DND-41 (cell line): ENCODE data around the gene CTNNA3.

Experiments
- ATAC-seq: fragments of 200-7000 bp; cut with Tn5 transposase; 3 replicates; pipeline ENCODE4 v1.9.1; 2021; ENCODE audit warnings: low read depth; ENCODE audit not compliant: insufficient read depth
- DNase-seq: peaks from one replicate; pipeline ENCODE4 v3.0.0-alpha.2; 2020
- H2AFZ ChIP-seq: 2 replicates; pipeline ENCODE4 v1.6.0; 2012; ENCODE audit warnings: low read depth, low read length
- H3K27ac ChIP-seq: 2 replicates; pipeline ENCODE4 v1.5.1; 2012; ENCODE audit warnings: low read length, inconsistent platforms
- H3K27me3 ChIP-seq: fragments of 200-600 bp; sonication (generic); 2 replicates; pipeline ENCODE4 v1.6.0; 2012; ENCODE audit warnings: low read length, mild to moderate bottlenecking, inconsistent platforms; ENCODE audit not compliant: insufficient read depth, poor library complexity
- H3K36me3 ChIP-seq: 2 replicates; pipeline ENCODE4 v1.5.1; 2012; ENCODE audit warnings: low read length, inconsistent platforms; ENCODE audit not compliant: insufficient read depth
- H3K4me1 ChIP-seq: 2 replicates; pipeline ENCODE4 v1.5.1; 2012; ENCODE audit warnings: mild to moderate bottlenecking, low read length; ENCODE audit not compliant: insufficient read depth
- H3K4me2 ChIP-seq: 2 replicates; pipeline ENCODE4 v1.6.0; 2012; ENCODE audit warnings: mild to moderate bottlenecking, moderate library complexity, low read length, inconsistent platforms; ENCODE audit not compliant: insufficient read depth
- H3K4me3 ChIP-seq, 2 experiments: fragments of 200-600 bp in 1 of 2; shearing (Covaris generic) in 1 of 2; 2 replicates each; pipeline ENCODE4 v1.5.1; 2012 to 2016; ENCODE audit warnings: inconsistent platforms in 2 of 2, low read length in 2 of 2, mild to moderate bottlenecking in 2 of 2, low read depth in 1 of 2, moderate library complexity in 1 of 2
- H3K79me2 ChIP-seq: 2 replicates; pipeline ENCODE4 v1.6.0; 2012; ENCODE audit warnings: low read length, inconsistent platforms; ENCODE audit not compliant: insufficient read depth
- H3K9ac ChIP-seq: 2 replicates; pipeline ENCODE4 v1.6.0; 2012; ENCODE audit warnings: low read depth, mild to moderate bottlenecking, inconsistent platforms, low read length, moderate library complexity
- H3K9me3 ChIP-seq: 2 replicates; pipeline ENCODE4 v1.5.1; 2012; ENCODE audit warnings: low read length, moderate library complexity, mild to moderate bottlenecking, inconsistent platforms; ENCODE audit not compliant: insufficient read depth, severe bottlenecking
- H4K20me1 ChIP-seq: 2 replicates; pipeline ENCODE4 v1.6.0; 2012; ENCODE audit warnings: low read length; ENCODE audit not compliant: insufficient read depth
- CTCF ChIP-seq: IDR thresholded peaks from 2 replicates; pipeline ENCODE4 v1.5.1; 2012; ENCODE audit warnings: borderline replicate concordance, low read length, moderate library complexity, mild to moderate bottlenecking; ENCODE audit not compliant: poor library complexity, severe bottlenecking; ENCODE audit errors: extremely low read depth
- EZH2 ChIP-seq: IDR thresholded peaks from 3 replicates; pipeline ENCODE4 v1.6.1; 2012; ENCODE audit warnings: borderline replicate concordance, low read depth, mild to moderate bottlenecking, moderate library complexity, low read length, inconsistent platforms; ENCODE audit not compliant: severe bottlenecking

Gene CTNNA3

DNA sequence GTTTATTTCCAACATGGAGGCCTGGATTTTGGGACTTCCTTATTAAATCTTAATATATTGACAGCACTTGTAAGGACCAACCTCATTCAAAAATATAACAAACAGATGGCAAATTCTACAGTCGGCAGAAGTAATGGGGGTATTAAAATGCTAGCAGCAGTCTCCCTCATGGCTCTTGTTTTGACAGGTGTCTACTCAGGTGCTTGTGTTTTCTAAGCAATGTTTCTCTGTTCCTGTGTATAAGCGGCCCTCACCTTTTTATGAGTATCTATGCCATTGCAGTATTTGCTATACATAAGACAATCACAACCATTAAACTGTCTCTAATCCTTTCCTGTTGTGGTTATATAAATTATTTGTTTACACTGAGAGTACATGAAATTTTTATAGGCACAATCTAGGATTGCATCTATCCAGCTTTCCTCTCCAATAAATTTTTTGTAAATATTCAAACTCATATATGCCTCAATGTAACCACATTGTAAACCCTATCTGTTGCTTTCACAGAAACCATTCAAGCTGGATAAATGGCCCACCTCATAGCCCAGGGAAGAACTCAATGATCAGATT, 835.5 kb downstream of the CTNNA3 start:
- H3K79me2 ChIP-seq: no peaks in the 10 kb centered on the region
- H3K4me1 ChIP-seq: no peaks in the 10 kb centered on the region
- no peak overlapping the region for H3K27ac ChIP-seq
- no peaks in the 10 kb centered on the region for H4K20me1 ChIP-seq
- no peaks in the 10 kb centered on the region for H3K9me3 ChIP-seq
- H3K9ac ChIP-seq: no peak overlapping the region
- H3K27me3 ChIP-seq: no peaks in the 10 kb centered on the region
- no peak overlapping the region for H3K4me2 ChIP-seq
- ATAC-seq (no peak), DNase-seq (no peak)
- TF ChIP-seq CTCF: no peak
- TF ChIP-seq EZH2: no peak
- H2AFZ ChIP-seq: no peak overlapping the region
- H3K36me3 ChIP-seq: no peaks in the 10 kb centered on the region
- H3K4me3 ChIP-seq: no peak overlapping the region

DNA sequence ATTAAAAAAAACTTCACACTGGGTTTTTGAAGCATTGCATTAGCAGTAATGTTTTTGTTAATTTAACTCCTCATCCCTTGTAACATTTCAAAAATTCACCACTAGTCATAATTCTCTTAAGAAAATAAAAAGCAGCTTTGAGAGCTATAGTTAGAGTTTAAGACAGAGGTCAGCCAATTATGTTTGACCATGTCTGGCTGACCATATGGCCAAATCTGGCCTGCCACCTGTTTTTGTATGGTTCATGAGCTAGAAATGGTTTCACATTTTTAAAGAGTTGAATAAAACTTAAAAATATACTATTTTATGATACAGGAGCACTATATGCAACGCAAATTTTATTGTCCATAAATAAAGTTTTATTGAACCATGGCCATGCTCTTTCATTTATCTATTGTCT, 843.2 kb downstream of the CTNNA3 start:
- no peaks in the 10 kb centered on the region for H3K4me1 ChIP-seq
- TF ChIP-seq CTCF: no peak
- TF ChIP-seq EZH2: no peak
- no peak overlapping the region for H3K4me2 ChIP-seq
- H3K27ac ChIP-seq: no peak overlapping the region
- H3K4me3 ChIP-seq: no peak overlapping the region
- H3K36me3 ChIP-seq: no peaks in the 10 kb centered on the region
- H3K9me3 ChIP-seq: no peaks in the 10 kb centered on the region
- ATAC-seq (no peak), DNase-seq (no peak)
- H3K79me2 ChIP-seq: no peaks in the 10 kb centered on the region
- H4K20me1 ChIP-seq: no peaks in the 10 kb centered on the region
- H3K27me3 ChIP-seq: no peaks in the 10 kb centered on the region
- no peak overlapping the region for H2AFZ ChIP-seq
- H3K9ac ChIP-seq: no peak overlapping the region

DNA sequence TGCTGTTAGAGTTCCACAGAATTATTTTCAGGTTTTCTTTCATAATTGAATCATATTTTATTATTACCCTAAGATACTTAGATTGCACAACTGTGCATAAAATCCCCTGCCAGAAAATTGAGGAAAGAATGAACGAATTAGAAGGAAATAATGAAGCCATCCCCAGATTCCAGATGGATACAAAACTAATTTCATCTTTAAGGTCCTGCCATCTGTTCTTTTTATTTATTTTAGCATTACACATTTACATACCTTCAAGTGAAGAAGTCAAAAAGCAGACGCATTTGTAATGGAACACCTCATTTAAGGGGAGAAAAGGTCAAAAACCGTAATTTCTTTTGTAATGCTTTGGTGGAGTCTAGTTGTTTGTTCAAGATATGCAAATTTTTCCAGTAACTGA, 847.1 kb downstream of the CTNNA3 start:
- Histone ChIP-seq H4K20me1 (no peaks in the 10 kb centered on the region), H3K4me2 (no peak overlapping the region), H3K79me2 (no peaks in the 10 kb centered on the region), H3K4me1 (no peaks in the 10 kb centered on the region), H3K27me3 (no peaks in the 10 kb centered on the region), H3K27ac (no peak overlapping the region), H2AFZ (no peak overlapping the region), H3K36me3 (no peaks in the 10 kb centered on the region), H3K4me3 (no peak overlapping the region), H3K9me3 (no peaks in the 10 kb centered on the region), H3K9ac (no peak overlapping the region)
- no peak for DNase-seq
- no peak for TF ChIP-seq CTCF
- TF ChIP-seq EZH2: no peak
- no peak for ATAC-seq
